GM12874 (cell line): ENCODE measurements around the gene HPGDS.

Experiments
- TF ChIP-seq, protein P1 (sequence below): IDR thresholded peaks from 2 replicates; pipeline ENCODE4 v1.5.1; 2011; ENCODE audit warnings: low read depth, mild to moderate bottlenecking, control low read depth, low read length, moderate library complexity; ENCODE audit not compliant: insufficient read depth

The HPGDS gene

GRCh38 chr4:94364527-94364926 lies 21.9 kb upstream of the HPGDS start:
- TF ChIP-seq, protein P1, sequence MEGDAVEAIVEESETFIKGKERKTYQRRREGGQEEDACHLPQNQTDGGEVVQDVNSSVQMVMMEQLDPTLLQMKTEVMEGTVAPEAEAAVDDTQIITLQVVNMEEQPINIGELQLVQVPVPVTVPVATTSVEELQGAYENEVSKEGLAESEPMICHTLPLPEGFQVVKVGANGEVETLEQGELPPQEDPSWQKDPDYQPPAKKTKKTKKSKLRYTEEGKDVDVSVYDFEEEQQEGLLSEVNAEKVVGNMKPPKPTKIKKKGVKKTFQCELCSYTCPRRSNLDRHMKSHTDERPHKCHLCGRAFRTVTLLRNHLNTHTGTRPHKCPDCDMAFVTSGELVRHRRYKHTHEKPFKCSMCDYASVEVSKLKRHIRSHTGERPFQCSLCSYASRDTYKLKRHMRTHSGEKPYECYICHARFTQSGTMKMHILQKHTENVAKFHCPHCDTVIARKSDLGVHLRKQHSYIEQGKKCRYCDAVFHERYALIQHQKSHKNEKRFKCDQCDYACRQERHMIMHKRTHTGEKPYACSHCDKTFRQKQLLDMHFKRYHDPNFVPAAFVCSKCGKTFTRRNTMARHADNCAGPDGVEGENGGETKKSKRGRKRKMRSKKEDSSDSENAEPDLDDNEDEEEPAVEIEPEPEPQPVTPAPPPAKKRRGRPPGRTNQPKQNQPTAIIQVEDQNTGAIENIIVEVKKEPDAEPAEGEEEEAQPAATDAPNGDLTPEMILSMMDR = no peak

GRCh38 chr4:94363136-94363655 lies 20.6 kb upstream of the HPGDS start:
- TF ChIP-seq, protein P1 = no peak

DNA sequence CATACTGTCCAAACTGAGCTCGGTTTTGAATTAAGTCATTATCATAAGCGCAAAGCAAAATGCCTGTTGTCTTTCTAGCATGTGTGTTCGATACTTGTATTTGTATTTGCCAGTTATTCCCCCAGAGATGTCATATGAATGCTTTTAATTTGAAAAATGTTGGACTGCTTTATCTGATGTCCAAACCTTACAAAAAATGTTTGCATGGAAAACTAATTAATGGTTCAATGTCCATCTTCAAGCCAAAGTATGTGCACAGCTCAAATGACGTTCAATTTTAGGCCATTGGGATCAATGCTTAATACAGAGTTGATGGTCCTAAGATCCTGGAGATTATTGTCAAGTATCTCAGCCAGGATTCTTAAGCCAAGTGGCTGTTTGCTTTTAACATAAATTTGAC lies 17.2 kb upstream of the HPGDS start:
- TF ChIP-seq, protein P1 = no peak

GRCh38 chr4:94359221-94359620 lies 16.6 kb upstream of the HPGDS start:
- TF ChIP-seq, protein P1 = no peak

DNA sequence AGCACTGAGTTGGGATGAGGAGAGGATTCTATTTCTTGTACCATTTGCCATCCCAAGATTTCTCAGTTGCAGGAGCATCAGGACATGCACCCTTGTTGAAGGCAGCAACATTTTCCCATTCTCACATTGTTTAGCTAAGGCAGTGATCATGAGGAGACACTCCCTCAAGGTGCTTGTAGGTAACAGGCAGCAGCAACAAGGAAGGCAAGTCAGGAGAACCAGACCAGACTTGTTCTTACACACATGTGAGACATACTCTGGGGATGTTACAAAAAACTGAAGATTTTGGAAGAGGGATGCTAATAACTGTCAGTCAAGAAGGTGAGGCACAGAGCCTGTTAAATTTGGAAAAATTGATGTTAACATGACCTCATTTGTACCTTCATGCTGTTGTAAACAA lies 15.5 kb upstream of the HPGDS start:
- TF ChIP-seq, protein P1 = no peak

GRCh38 chr4:94357624-94358023 lies 15.0 kb upstream of the HPGDS start:
- TF ChIP-seq, protein P1 = no peak

- TF ChIP-seq, protein P1 = no peak
These were observed 13.8 kb upstream of the HPGDS start for GRCh38 chr4:94356444-94356843.
